ENCODE data around the gene CIDEA.

Gene CIDEA

DNA sequence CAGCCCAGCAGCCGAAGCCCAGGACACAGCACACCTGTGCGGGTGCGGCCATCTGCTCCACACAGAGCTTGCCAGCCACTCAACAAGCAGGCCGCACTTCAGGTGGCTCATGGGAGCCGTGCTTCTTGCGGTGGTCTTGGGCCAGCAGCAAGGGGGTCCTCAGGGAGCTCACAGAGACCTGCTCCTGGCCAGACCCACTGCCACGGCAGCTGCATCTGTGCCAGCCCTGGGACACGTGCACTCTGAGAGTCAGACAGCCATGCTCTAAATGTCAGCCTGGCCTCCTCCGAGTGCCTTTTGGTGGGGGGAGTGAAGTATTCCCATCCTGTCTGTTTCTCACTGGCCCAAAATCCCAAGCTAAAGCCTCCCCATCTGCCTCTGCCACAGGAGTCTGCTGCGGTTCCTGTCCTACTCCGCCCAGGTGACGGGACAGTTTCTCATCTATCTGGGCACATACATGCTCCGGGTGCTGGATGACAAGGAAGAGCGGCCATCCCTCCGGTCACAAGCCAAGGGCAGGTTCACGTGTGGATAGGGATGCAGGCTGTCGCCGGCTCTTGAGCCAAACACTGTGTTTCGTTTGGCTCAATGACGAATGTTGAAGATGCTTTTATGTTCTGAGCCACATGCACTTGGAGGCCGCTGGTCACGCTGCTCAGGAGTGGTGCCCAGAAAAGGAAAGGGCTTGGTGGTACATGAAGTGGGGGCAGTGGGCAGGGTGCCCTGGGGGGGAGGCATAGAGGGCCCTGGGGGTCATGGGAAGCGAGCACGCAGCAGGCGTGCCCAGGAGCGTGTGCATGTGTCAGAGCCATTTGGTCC, 22.8 kb downstream of the CIDEA start:
- DNase-seq = no peak

DNA sequence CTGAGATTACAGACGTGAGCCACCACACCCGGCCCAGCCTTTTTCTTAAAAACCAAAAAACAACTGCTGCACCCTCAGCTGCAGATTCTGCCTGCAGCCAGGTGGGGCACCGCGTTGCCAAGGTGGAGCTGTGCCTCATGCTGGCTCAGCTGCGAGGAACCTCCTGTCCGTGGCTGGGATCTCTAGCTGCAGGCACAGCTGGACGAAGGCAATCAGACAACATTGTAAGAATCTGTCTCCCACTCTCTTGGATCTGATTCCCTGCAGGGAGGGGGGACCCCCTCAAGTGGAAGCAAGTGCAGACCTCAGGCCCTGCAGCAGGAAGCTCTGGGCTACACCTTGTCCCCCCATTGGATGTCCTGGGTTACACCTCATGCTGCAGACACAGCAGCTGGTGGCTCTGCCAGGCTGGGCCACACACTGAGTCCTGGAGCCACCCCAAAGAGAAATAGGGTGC, 24.1 kb downstream of the CIDEA start:
- DNase-seq = no peak

DNA sequence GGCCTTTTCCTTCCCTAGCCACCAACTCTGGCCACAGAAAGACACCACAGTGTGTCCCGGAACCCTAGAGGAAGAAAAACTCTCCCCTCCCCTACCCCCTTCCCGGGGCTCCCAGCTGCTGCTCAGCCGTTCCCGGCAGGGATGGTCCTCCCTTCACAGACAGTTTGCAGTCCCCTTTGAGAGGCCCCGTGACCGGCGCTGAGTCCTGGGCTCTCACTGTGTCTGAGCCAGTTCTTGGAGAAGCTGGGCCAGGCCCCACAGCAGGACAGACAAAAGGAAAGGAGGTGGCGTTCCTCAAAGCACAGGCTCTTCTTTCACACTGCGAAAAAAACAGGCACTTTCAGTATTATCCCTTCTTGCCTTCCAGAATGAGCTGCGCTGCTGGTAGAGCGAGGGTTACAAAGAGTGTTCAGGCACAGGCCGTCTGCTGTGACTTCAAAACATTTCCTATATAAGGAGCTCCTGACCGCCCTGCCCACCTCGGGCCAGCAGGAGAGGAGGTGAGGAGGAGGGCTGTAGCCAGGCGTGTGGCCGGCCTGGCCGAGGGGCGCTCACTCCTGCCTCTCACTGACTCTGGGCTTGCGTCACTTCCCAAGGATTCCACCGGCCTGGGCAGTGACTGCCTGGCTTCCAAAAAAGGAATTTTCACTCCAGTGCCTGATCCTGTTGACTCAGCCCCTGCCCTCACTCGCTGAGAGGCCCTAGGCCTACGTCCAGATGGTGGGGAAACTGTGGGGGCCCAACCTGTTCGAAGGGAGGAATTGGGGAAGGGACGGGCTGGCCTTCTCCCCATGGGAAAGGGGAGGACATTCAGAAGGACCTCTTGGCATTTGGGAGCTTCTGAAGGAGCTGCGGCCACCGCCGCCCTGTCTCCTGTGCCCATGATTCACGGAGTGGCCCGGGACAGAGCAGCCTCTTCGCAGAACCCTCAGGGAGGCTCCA, 24.9 kb downstream of the CIDEA start:
- DNase-seq = no peak

DNA sequence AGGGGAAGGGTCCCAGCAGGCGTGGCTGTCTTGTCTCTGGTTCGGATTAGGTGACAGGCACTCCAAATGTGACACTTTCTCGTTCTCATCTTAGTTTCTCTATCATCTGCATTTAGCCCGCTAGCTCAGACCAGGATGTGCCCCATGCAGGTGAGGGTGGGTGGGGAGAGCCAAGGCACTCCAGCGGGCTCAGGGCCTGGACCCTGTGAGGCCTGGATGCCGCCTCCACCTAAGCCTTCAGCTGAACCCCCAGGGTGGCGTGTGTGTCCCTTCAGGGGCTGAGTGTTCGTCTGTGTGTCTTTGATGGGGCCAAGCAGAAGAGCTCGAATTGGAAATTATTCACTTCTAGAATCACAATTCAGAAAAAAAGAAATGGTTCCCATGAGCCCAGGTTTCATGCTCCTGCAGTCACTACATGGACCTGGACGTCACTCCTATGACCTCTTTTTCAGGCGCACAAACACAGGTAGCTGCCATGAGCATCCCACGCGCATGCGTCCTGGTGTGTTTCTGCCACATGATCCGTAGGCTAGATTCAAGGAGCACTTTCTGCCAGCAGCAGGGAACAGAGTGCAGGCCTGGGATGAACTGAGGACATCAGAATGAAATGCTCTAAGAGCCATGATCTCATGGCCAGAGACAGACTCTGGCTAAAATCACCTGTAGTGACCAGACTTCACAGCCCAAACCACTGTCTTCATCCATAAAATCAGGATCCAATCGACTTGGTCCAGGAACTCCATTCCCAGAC, 25.8 kb downstream of the CIDEA start:
- no peak for DNase-seq

DNA sequence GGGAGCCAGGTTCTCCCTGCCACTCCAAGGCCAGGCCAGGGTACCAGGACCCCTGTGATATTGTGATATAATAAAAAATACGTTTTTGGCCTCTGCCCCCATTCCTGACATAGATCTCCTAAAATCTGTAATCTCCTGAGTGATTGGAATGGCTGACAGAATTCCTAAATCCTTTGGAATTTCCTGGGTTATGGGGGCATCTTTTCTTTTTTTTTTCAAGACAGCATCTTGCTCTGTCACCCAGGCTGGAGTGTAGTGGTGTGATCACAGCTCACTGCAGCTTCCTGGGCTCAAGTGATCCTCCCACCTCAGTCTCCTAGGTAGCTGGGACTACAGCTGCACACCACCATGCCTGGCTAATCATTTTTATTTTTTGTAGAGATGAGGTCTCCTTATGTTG, 27.7 kb downstream of the CIDEA start:
- no peak for DNase-seq

DNA sequence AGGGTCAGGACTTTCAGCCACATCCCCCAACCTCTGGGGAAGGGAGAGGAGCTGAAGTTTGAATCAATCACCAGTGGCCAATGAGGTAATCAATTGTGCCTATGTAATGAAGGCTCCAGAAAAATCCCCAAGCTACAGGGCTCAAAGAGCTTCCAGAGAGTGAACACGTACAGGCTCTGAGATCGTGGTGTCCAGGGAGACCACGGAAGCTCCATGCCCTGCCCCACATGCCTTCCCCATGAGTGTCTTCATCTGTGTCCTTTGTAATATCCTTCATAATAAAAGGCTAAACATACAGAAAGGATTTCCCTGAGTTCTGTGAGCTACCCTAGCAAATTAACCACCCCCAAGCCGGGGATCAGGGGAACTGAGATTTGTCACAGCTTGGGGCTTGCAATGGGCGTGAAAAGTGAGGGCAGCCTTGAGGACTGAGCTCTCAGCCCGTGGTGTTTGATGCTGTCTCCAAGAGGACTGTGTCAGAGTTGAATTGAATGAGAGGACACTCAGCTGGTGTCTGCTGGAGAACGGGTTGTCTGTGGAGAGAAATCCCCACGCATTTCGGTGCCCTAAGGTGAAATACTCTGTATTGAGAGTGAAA, 28.4 kb downstream of the CIDEA start:
- no peak for DNase-seq

DNA sequence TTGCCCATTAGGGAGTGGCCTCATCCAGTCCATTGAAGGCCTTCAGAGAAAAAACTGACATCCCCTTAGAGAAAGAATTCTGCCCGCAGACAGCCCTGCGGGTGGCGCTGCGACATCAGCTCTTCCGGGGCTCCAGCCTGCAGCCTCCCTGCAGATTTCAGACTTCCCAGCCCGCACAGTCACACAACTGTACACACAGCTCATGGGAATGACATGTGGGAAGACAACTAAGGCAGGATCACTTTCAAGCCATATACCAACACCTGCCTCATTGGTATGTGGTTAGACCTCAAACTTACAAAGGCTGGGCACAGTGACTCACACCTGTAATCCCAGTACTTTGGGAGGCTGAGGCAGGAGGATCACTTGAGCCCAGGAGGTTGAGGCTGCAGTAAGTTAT, 29.1 kb downstream of the CIDEA start:
- DNase-seq = no peak

DNA sequence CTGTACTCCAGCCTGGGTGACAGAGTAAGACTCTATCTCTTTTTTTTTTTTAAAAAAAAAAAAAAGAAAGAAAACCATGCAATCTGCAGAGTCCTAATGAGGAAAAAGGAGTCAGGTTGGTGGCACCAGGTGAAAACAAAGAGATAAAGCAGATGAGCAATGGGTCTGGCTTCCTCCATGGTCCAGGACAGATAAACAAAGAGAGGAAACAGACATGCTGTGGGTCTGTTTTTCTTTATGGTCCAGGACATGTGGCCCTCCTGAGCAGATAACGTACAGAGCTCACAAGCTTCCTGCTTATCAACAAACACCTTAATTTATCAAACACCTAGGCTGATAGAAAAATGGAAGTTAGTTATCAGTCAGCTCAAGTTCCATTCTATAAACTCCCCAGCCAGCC, 29.5 kb downstream of the CIDEA start:
- DNase-seq = no peak

DNA sequence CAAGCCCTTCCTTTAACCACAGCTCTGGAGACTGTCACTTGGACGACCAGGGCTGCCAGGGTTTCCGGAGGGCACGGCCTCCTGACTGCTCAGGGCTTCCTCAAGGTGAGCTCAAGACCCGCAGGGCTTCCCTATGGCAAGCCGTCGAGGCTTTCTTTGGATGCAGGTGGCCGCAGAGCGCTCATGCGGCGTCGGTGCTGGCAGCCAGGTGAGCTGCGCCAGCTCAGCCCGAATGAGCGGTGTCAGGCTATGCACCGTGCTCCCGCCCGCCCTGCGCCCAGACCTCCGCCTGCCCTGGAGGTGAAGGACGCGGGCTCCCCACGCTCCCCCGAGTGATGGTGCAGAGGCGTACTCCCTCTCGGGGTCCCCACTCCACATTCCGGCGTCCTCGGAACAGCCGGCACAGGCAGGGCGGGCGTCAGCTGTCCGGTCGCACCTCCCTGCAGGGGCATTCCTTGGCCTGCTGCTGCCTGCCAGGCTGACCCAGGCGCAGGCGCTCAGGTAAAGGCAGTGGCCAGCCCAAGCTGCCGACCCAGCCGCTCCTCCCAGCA, 33.0 kb downstream of the CIDEA start:
- no peak for DNase-seq

DNA sequence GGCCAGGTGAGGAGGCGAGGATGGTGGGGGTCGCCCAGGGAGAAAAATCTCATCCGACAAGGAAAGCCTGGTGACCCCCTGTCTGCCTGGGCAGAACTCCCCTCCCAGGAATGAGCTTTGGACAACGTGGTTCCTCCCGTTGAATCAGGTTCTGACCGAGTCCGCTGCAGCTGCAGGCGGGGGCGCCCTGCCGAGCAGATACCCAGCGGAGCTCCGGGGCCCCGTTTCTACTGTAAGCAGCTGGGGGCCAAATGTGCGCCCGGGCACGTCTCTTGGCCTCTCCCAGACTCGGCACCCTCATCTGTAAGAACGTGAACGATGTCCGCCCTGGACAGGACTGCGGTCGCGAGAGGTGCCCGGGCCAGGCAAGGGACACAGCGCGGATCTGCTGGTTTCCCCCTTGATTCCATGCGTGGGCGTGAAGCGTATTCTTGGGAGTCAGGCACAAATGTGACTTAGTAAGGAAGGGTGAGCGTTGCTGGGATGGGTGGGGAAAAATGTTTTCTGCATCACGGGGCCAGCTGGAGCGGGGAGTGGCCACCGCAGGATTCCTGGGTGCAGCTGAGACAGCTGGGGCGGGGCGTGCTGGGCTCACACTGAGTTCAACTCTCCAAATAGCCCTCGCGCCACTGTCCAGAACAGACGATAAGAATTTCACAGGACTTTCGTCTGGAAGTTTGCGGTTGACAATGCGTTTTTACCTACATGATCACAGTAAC, 33.7 kb downstream of the CIDEA start:
- no peak for DNase-seq

DNA sequence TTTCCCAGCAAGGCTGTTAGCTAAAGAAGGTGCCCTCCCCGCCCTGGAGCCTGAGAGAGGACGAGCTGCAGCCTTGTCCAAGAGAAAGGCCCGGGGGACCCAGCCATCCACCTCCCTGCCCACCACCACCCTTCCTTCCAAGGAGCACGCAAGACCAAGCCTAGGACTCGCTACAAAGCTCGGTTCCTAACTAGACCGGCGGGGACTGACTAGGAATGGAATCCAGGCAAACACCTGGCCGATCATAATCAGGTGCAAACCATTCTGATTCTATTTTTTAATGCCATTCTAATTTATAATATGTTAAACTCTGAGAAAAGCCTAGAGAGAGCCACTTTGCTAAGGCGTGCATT, 34.2 kb downstream of the CIDEA start:
- no peak for DNase-seq

DNA sequence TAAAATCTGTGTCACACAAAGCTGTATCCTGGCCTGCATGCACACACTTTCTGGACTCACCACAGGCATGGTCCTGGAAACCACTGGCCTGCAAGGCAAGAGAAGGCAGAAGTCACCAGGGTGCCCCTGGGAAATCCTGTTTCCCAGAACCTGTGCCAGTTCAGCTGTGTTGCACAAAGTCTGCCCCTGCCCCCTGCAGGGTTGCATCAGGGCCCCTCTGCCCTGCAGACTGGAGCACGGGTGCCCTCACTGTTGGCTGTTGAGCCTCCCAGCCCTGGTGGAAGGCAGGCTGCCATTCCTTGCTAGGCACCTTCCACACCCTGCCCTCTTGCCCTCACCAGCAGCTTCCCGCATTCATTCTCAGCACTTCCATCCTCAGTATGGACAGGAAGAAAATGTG, 35.9 kb downstream of the CIDEA start:
- no peak for DNase-seq

DNA sequence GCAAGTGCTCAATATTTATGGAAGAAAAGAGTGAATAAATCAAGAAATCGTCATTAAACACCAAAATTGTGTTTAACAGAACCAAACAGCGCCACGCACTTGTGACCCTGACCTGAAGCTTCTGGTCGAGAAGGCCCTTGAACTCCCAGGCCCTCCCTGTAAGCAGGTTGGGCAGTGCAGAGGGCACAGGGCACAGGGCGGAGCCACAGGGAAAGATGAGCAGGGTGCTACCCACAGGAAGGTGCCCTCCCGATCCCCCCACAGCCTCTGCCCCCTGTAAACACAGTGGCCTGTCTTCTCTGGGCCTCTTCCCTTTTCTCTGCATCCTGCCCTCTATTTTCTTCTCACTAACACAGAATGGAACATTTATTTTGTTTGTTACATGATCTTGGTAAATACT, 37.0 kb downstream of the CIDEA start:
- no peak for DNase-seq

DNA sequence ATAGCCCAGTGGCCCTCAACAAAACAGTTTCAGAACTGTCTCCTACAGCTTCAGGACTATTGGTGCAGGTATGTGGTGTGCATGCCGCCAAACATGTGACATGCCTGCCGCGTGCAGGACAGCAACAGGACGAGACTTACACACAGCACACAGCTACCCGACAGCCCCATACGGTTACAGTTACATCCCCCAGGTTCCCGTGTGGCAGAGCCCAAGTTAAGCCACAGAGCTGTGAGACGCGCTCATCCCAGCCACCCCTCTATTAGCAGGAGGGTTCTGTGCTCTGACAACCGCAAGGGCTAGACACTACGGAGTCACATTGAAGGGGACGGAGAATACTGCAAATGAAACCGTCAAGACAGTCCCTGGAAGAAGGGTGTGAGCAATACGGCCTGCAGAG, 37.5 kb downstream of the CIDEA start:
- DNase-seq = no peak

DNA sequence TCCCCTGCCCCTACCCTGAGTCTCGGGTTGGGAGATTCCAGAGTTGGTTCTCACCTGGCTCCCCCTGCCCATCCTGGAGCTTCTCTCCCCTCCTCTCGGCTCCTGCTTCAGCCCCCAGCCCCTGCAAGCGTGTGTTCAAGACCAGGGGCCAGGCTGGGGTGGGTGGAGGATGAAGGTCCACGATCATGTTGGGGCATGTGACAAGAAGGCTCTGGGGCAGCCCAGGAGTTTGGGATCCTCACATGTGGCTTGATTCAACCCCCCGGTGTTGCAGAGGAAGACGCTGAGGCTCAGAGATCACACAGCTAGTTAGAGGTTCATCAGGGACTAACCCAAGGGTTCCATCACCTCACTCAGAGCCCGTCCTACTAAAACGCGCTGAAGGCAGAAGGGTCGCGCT, 39.7 kb downstream of the CIDEA start:
- DNase-seq = no peak

DNA sequence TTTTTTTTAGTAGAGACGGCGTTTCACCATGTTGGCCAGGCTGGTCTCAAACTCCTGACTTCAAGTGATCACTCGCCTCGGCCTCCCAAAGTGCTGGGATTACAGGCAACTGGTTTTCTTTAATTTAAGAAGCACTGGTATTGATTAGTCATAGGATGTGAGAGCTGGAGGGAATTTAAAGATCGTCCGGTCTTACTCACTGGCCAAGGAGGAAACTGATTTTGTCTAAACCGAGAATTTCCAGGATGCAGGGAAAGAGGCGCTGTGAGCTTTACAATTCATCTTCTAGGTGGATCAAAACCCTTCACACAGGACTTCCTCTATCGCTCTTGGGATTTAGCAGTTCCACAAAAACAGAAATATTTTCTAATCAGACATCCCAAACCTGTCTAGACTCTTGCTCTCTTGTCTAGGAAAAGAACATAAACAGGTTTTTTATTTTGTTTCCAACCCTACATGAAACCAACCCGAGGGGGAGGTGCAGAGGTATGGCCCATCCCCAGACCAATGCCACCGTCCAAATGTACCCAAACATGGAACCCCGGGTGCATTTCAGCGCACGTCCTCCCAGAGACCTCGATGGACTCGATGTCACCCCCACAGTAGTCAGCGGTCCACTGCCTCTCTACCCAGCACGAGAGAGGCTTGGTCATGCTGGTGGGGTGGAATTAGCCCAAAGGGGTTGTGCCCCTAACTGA, 41.4 kb downstream of the CIDEA start:
- DNase-seq = no peak

DNA sequence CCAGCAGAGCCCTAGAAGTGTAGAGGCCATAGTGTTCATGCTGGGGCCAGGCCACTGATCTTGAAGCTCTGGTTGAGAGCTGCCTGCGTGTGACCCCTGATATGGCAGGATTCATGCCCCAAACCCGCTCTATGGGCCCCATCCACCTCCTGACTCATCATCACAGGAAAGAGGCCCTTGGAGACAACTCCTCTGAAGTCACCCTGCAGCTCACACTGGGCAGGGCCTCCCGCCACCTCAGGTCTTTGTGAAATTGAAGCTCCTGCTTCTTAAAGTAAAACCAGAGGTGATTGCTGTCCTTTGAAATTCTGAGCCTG, 41.9 kb downstream of the CIDEA start:
- no peak for DNase-seq

DNA sequence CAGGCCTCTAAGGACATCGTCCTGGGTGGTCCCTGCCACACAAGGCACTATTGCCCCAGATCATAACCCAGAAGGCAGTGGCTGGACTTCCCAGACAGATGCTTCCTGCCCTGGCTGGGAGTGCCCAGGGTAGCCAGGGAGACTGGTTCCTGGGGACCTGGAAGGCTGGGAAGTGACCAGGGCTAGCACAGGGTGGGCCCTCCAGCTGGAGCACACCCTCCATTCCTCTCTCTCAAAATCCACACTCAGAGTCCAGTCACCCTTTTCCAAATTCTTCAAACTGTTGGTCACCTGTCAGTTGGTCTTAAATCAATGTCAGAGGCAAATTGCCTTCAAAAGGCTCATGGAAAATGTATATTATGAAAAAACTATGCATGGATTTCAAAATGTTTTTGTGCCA, 42.3 kb downstream of the CIDEA start:
- DNase-seq = no peak

DNA sequence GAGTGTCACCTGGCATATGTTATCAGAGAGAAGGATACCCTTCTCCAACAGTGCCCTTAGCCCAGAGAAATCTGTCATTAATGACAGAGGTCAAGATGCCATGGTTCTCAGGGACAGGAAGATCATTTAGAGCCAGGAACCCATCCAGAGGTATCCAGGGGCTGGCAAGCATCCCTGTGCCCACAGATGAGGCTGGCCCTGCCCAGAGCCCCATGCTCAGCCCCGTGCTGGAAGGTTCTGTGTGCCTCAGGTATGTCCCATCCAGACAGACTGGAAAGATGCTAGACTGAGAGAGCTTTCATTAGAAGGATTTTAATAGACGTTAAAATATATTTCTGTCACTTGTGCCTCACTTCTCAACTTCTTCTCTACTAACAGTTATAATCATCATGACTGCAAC, 45.7 kb downstream of the CIDEA start:
- DNase-seq = no peak

DNA sequence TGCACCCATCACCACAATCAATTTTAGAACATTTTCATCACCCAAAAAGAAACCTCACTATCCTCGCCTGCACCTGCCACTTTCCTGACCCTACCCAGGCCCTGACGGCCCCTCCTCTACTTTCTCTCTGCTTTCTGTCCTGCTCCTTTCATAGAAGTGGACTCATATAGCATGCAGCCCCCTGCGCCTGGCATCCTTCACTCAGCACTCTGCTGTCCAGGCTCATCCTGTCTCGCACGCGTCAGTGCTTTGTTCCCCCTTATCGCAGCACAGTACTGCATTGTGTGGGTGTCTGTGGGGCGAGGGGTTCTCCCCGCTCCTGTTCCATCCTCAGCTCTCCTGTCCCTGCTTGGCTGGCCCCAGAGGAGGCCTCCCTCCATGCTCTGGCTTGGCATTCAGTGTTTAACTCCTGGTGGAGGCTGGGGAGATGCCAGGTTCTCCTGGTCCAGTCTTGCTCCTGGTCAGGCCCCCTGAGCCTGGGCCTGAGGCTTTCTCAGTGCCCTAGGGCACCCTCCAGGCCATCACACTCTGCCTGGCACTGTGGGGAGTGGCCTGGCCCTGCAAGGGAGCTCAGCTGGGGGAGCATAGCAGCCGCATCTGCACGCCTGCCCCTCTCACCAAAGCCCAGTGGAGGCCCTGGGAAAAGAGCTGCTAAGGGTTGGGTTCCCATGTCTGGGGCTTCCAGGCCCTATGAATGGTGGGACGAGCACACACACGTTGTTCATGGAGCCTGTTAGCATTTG, 47.3 kb downstream of the CIDEA start:
- DNase-seq = no peak

All from stimulated activated naive CD4-positive, alpha-beta T cell treated with Interleukin-2 at 50 U/mL for 16 hours (primary cell).